ENCODE measurements around the gene TRMT10B. TPM values are rescaled to one million over a fixed set of nuclear protein-coding genes. Genes with fewer than 3 reads are reported as not detected.
"Not testable (repeated sequence)": the region's sequence is repeated elsewhere in the genome, so short reads cannot be mapped to it uniquely, and the experiment has no call there.

Gene TRMT10B
- total RNA-seq, 1 donor from 2014 or later = 9.8 TPM

DNA sequence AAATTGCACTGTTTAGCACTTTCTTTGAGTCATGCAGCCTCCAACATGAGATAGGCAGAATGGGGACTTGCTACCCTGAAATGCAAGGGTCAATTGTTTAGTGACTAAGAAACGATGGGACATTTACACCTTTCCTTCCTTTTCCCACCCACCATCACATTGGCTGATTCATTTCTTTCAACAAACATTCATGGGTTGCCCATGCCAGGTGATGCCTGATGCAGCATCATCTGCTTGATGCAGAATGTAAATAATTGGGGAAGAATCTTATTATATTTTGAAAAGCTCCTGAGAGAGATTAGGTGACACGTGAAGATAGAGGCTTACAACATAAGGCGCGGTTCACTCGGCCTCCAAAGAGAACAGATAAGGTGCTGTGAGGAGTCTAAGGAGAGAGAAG lies 4.5 kb upstream of the TRMT10B start:
- Mint-ChIP-seq H3K27ac (ENCODE audit: unreplicated experiment) (no peak overlapping the region), H3K4me1 (peaks cover 7% of the 10 kb centered on the region), H3K36me3 (ENCODE audit: low read depth) (no peaks in the 10 kb centered on the region), H3K9me3 (peaks cover 2% of the 10 kb centered on the region), H3K27me3 (ENCODE audit: low read depth) (no peaks in the 10 kb centered on the region), H3K4me3 (no peak overlapping the region)
- TF ChIP-seq, protein P1, sequence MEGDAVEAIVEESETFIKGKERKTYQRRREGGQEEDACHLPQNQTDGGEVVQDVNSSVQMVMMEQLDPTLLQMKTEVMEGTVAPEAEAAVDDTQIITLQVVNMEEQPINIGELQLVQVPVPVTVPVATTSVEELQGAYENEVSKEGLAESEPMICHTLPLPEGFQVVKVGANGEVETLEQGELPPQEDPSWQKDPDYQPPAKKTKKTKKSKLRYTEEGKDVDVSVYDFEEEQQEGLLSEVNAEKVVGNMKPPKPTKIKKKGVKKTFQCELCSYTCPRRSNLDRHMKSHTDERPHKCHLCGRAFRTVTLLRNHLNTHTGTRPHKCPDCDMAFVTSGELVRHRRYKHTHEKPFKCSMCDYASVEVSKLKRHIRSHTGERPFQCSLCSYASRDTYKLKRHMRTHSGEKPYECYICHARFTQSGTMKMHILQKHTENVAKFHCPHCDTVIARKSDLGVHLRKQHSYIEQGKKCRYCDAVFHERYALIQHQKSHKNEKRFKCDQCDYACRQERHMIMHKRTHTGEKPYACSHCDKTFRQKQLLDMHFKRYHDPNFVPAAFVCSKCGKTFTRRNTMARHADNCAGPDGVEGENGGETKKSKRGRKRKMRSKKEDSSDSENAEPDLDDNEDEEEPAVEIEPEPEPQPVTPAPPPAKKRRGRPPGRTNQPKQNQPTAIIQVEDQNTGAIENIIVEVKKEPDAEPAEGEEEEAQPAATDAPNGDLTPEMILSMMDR (conservative IDR thresholded peaks at IDR 0.05) = no peak
- DNase-seq (ENCODE audit: low read depth, low spot score) = no peak

DNA sequence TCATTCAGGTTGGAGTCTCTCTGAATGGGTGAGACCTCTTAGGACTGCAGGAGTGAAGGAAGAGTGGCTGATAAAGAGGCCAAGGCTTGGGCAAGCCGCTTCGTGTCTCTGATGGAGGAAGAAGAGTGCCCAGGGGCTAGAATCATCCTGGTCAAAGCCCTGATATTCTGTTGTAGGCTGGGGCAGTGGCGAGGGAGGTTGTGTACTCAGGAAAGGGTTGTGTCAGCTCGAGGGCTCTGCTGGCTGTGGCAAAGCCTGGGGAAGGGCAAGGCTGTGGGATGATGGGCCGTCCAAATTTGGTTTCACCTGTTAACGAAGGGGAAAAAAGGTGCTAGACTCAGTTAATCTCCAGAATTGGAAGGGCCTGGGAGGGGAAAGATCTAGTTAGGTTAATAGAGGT lies 2.4 kb upstream of the TRMT10B start:
- Mint-ChIP-seq H3K9me3 (peaks cover 2% of the 10 kb centered on the region), H3K4me3 (peak overlapping the region; percentile 62), H3K27me3 (ENCODE audit: low read depth) (no peaks in the 10 kb centered on the region), H3K36me3 (ENCODE audit: low read depth) (no peaks in the 10 kb centered on the region), H3K4me1 (peaks cover 13% of the 10 kb centered on the region), H3K27ac (ENCODE audit: unreplicated experiment) (no peak overlapping the region)
- DNase-seq (ENCODE audit: low read depth, low spot score) = no peak
- TF ChIP-seq, protein P1 (conservative IDR thresholded peaks at IDR 0.05) = no peak

DNA sequence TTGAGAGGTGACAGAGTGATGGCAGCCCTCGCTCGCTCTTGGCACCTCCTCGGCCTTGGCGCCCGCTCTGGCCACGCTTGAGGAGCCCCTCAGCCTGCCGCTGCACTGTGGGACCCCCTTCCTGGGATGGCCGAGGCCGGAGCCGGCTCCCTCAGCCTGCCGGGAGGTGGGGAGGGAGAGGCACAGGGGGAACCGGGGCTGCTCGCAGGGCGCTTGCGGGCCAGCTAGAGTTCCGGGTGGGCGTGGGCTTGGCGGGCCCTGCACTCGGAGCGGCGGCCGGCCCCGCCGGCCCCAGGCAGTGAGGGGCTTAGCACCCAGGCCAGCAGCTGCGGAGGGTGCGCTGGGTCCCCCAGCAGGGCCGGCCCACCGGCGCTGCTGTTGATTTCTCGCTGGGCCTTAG lies 1.9 kb upstream of the TRMT10B start:
- peaks cover 13% of the 10 kb centered on the region for H3K4me1 Mint-ChIP-seq
- not testable (repeated sequence) for H3K9me3 Mint-ChIP-seq; H3K36me3 Mint-ChIP-seq (ENCODE audit: low read depth)

DNA sequence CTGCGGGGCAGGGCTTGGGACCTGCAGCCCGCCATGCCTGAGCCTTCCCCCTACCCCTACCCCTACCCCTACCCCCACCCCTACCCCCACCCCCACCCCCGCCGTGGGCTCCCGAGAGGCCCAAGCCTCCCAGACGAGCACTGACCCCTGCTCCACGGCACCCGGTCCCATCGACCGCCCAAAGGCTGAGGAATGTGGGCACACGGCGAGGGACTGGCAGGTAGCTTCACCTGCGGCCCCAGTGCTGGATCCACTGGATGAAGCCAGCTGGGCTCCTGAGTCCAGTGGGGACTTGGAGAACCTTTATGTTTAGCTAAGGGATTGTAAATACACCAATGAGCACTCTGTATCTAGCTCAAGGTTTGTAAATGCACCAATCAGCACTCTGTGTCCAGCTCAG lies 1.5 kb upstream of the TRMT10B start:
- H3K4me1 Mint-ChIP-seq = peaks cover 11% of the 10 kb centered on the region
- H3K27ac Mint-ChIP-seq (ENCODE audit: unreplicated experiment); H3K27me3 Mint-ChIP-seq (ENCODE audit: low read depth); H3K4me3 Mint-ChIP-seq; H3K9me3 Mint-ChIP-seq; H3K36me3 Mint-ChIP-seq (ENCODE audit: low read depth); DNase-seq (ENCODE audit: low read depth, low spot score): not testable (repeated sequence)

More for the DNA sequence above, 1.9 kb upstream of the TRMT10B start:
- DNase-seq (ENCODE audit: low read depth, low spot score); H3K4me3 Mint-ChIP-seq; H3K27me3 Mint-ChIP-seq (ENCODE audit: low read depth); H3K27ac Mint-ChIP-seq (ENCODE audit: unreplicated experiment): not testable (repeated sequence)

DNA sequence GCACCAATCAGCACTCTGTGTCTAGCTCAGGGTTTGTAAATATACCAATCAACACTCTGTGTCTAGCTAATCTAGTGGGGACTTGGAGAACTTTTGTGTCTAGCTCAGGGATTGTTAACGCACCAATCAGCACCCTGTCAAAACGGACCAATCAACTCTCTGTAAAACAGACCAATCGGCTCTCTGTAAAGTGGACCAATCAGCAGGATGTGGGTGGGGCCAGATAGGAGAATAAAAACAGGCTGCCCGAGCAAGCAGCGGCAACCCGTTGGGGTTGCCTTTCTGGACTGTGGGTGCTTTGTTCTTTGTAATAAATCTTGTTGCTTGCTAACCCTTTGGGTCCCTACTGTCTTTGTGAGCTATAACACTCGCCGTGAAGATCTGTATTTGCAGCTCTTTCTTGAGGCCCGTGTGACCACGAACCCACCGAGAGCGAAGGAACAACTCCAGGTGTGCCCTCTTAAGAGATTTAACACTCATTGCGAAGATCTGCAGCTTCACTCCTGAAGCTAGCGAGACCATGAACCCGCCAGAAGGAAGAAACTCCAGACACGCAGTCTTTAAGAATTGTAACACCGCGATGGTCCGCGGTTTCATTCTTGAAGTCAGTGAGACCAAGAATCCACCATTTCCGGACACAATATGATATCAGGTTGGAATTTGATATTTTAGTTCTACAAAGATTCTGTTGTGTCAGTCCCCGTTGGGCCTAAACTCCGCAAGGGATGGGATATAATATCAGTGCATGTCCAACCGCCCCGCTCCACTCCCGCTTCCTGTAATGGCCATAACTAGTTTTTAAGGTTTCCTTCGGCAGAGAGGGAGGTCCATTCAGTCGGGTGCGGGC lies 740 bp upstream of the TRMT10B start:
- TF ChIP-seq, protein P1 (conservative IDR thresholded peaks at IDR 0.05) = no peak
- Mint-ChIP-seq H3K36me3 (ENCODE audit: low read depth) (no peaks in the 10 kb centered on the region), H3K27me3 (ENCODE audit: low read depth) (no peaks in the 10 kb centered on the region), H3K9me3 (peaks cover 2% of the 10 kb centered on the region), H3K4me3 (peak overlapping the region; percentile 95), H3K4me1 (peaks cover 10% of the 10 kb centered on the region), H3K27ac (ENCODE audit: unreplicated experiment) (no peak overlapping the region)
- DNase-seq (ENCODE audit: low read depth, low spot score) = no peak

DNA sequence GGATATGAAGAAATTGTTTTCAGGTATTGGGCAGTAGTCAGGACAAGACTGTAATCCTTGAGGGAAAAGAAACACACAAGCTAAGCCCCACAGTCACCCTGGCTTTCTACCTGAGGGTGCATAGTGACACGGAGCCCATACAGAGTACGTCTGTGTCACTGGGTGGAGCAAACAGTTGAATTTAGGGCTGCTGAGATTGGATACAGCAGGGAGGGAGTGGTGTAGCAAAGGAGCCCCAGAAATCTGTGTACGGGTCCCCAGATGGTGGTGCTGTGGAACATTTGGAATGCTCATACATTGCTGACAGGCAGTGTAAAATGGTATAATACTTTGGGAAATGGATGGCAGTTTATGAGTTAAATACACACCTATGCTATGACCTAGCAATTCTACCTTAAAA lies 5.1 kb downstream of the TRMT10B start:
- Mint-ChIP-seq H3K27me3 (ENCODE audit: low read depth) (no peaks in the 10 kb centered on the region), H3K9me3 (no peaks in the 10 kb centered on the region)

More for the DNA sequence above, 5.1 kb downstream of the TRMT10B start:
- Mint-ChIP-seq H3K4me1 (peaks cover 10% of the 10 kb centered on the region), H3K4me3 (no peak overlapping the region), H3K36me3 (ENCODE audit: low read depth) (peaks cover 6% of the 10 kb centered on the region), H3K27ac (ENCODE audit: unreplicated experiment) (no peak overlapping the region)
- no peak for DNase-seq (ENCODE audit: low read depth, low spot score)
- TF ChIP-seq, protein P1 (conservative IDR thresholded peaks at IDR 0.05) = no peak

Data from neural crest cell (in vitro differentiated cells).